Liver (tissue), 2 donors: Measurements from ENCODE around the gene CENPF.

Experiments
- TAF1 ChIP-seq: conservative IDR thresholded peaks from 2 replicates; pipeline ENCODE4 v1.6.1; 2016; ENCODE audit warnings: antibody characterized with exemption, mild to moderate bottlenecking
- YY1 ChIP-seq: IDR thresholded peaks from 2 replicates; pipeline ENCODE4 v1.6.1; 2016; ENCODE audit warnings: antibody characterized with exemption, mild to moderate bottlenecking
- TF ChIP-seq, protein P1 (sequence below): IDR thresholded peaks from 2 replicates; pipeline ENCODE4 v1.6.1; 2016; ENCODE audit warnings: antibody characterized with exemption, mild to moderate bottlenecking
- donor health status: healthy.

DNA sequence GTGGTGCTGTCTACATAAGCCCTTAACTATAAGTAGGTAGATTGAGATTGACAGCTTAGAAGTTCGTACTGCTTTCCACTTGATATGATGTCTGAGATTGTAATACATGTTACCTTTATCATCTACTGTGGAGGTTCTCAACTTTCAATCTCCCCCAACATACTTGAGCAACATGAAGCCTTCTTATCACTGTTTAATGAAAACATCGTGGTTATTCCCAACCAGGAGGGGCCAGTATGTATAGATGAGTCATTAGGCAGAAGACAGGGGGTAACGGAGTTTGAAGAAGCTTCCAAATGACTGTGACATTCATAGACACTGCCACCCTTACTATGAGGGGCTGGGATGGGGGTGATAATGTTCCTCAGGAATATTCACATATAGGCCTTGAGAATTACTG lies 36.0 kb downstream of the CENPF start:
- TF ChIP-seq, protein P1, sequence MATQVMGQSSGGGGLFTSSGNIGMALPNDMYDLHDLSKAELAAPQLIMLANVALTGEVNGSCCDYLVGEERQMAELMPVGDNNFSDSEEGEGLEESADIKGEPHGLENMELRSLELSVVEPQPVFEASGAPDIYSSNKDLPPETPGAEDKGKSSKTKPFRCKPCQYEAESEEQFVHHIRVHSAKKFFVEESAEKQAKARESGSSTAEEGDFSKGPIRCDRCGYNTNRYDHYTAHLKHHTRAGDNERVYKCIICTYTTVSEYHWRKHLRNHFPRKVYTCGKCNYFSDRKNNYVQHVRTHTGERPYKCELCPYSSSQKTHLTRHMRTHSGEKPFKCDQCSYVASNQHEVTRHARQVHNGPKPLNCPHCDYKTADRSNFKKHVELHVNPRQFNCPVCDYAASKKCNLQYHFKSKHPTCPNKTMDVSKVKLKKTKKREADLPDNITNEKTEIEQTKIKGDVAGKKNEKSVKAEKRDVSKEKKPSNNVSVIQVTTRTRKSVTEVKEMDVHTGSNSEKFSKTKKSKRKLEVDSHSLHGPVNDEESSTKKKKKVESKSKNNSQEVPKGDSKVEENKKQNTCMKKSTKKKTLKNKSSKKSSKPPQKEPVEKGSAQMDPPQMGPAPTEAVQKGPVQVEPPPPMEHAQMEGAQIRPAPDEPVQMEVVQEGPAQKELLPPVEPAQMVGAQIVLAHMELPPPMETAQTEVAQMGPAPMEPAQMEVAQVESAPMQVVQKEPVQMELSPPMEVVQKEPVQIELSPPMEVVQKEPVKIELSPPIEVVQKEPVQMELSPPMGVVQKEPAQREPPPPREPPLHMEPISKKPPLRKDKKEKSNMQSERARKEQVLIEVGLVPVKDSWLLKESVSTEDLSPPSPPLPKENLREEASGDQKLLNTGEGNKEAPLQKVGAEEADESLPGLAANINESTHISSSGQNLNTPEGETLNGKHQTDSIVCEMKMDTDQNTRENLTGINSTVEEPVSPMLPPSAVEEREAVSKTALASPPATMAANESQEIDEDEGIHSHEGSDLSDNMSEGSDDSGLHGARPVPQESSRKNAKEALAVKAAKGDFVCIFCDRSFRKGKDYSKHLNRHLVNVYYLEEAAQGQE: no peak
- TF ChIP-seq TAF1 (no peak), YY1 (no peak)
